Subcutaneous adipose tissue (tissue), 4 donors: ENCODE results near the gene TMEM138. TPM values are rescaled to one million over a fixed set of nuclear protein-coding genes. Genes with fewer than 3 reads are reported as not detected.

ENCODE experiments used
- CTCF ChIP-seq: fragments of 450-650 bp; IDR thresholded peaks from one replicate; pipeline ENCODE4 v1.5.1; 2016; ENCODE audit warnings: low read depth, mild to moderate bottlenecking, control low read depth, antibody characterized with exemption, moderate library complexity
- total RNA-seq, 4 donors: library from RNA; depleted of rRNA; stranded (reverse); fragments of >200 nt; gene quantifications; one replicate each; pipeline ENCODE4 v1.1.0, GENCODE V29; 2016

The TMEM138 gene
- total RNA-seq, 4 donors from 2014 or later = 18.5 to 55.8 (median 22.3) TPM

- no peak for TF ChIP-seq CTCF
Measured at GRCh38 chr11:61357894-61358239, 4.3 kb upstream of the TMEM138 start.

- TF ChIP-seq CTCF = no peak
Measured at GRCh38 chr11:61358566-61358965, 3.6 kb upstream of the TMEM138 start.

- no peak for TF ChIP-seq CTCF
Measured at GRCh38 chr11:61359516-61359915, 2.7 kb upstream of the TMEM138 start.

GRCh38 chr11:61361237-61361740 lies 885 bp upstream of the TMEM138 start:
- TF ChIP-seq CTCF = no peak

- TF ChIP-seq CTCF = no peak
Measured at GRCh38 chr11:61362542-61362875, 335 bp downstream of the TMEM138 start.

- TF ChIP-seq CTCF = no peak
Measured at GRCh38 chr11:61364012-61364675, 2.0 kb downstream of the TMEM138 start.

- TF ChIP-seq CTCF = no peak
Measured at GRCh38 chr11:61367406-61367805, 5.2 kb downstream of the TMEM138 start.
